ENCODE data around the gene IL17D.

IL17D gene

GRCh38 chr13:20689291-20689690, 14.2 kb upstream of the IL17D start:
- no peak for TF ChIP-seq CTCF (IDR thresholded peaks at IDR 0.05; ENCODE audit: low read depth, low read length)
- TF ChIP-seq EZH2phosphoT487 (IDR thresholded peaks at IDR 0.05; ENCODE audit: low read depth): no peak

GRCh38 chr13:20691616-20692015, 11.9 kb upstream of the IL17D start:
- Histone ChIP-seq H3K4me2 (ENCODE audit: low read length) (no peak overlapping the region), H3K27me3 (ENCODE audit: low read depth, low read length) (no peaks in the 10 kb centered on the region), H3K27ac (ENCODE audit: low read length) (no peak overlapping the region), H3K79me2 (ENCODE audit: low read length) (no peaks in the 10 kb centered on the region), H3K36me3 (replicated peaks; ENCODE audit: low read depth, low read length) (no peaks in the 10 kb centered on the region), H3K9me3 (ENCODE audit: insufficient read depth, low read length) (no peaks in the 10 kb centered on the region), H3K9ac (ENCODE audit: low read length) (no peak overlapping the region), H3K4me3 (ENCODE audit: low read length) (no peak overlapping the region), H2AFZ (ENCODE audit: low read depth, low read length) (no peak overlapping the region), H3K4me1 (ENCODE audit: low read length) (no peaks in the 10 kb centered on the region), H4K20me1 (ENCODE audit: insufficient read depth, low read length) (no peaks in the 10 kb centered on the region)
- TF ChIP-seq EZH2phosphoT487 (IDR thresholded peaks at IDR 0.05; ENCODE audit: low read depth) (no peak), CTCF (IDR thresholded peaks at IDR 0.05; ENCODE audit: low read depth, low read length) (no peak)

More at GRCh38 chr13:20689291-20689690, 14.2 kb upstream of the IL17D start:
- H2AFZ ChIP-seq (ENCODE audit: low read depth, low read length): no peak overlapping the region
- no peak overlapping the region for H3K4me2 ChIP-seq (ENCODE audit: low read length)
- no peak overlapping the region for H3K4me3 ChIP-seq (ENCODE audit: low read length)
- no peaks in the 10 kb centered on the region for H3K27me3 ChIP-seq (ENCODE audit: low read depth, low read length)
- no peaks in the 10 kb centered on the region for H3K4me1 ChIP-seq (ENCODE audit: low read length)
- no peaks in the 10 kb centered on the region for H3K9me3 ChIP-seq (ENCODE audit: insufficient read depth, low read length)
- H3K27ac ChIP-seq (ENCODE audit: low read length): no peak overlapping the region
- no peak overlapping the region for H3K9ac ChIP-seq (ENCODE audit: low read length)
- H4K20me1 ChIP-seq (ENCODE audit: insufficient read depth, low read length): no peaks in the 10 kb centered on the region
- no peaks in the 10 kb centered on the region for H3K79me2 ChIP-seq (ENCODE audit: low read length)
- no peaks in the 10 kb centered on the region for H3K36me3 ChIP-seq (replicated peaks; ENCODE audit: low read depth, low read length)

GRCh38 chr13:20696073-20696472, 7.4 kb upstream of the IL17D start:
- H3K27me3 ChIP-seq (ENCODE audit: low read depth, low read length): no peaks in the 10 kb centered on the region
- no peak overlapping the region for H3K4me3 ChIP-seq (ENCODE audit: low read length)
- H3K36me3 ChIP-seq (replicated peaks; ENCODE audit: low read depth, low read length): no peaks in the 10 kb centered on the region
- H4K20me1 ChIP-seq (ENCODE audit: insufficient read depth, low read length): no peaks in the 10 kb centered on the region
- H3K27ac ChIP-seq (ENCODE audit: low read length): no peak overlapping the region
- H3K4me1 ChIP-seq (ENCODE audit: low read length): no peaks in the 10 kb centered on the region
- H3K4me2 ChIP-seq (ENCODE audit: low read length): no peak overlapping the region
- H3K9ac ChIP-seq (ENCODE audit: low read length): no peak overlapping the region
- no peak overlapping the region for H2AFZ ChIP-seq (ENCODE audit: low read depth, low read length)
- no peaks in the 10 kb centered on the region for H3K9me3 ChIP-seq (ENCODE audit: insufficient read depth, low read length)
- TF ChIP-seq EZH2phosphoT487 (IDR thresholded peaks at IDR 0.05; ENCODE audit: low read depth): no peak
- no peak for TF ChIP-seq CTCF (IDR thresholded peaks at IDR 0.05; ENCODE audit: low read depth, low read length)
- no peaks in the 10 kb centered on the region for H3K79me2 ChIP-seq (ENCODE audit: low read length)

- Histone ChIP-seq H3K36me3 (replicated peaks; ENCODE audit: low read depth, low read length) (no peaks in the 10 kb centered on the region), H2AFZ (ENCODE audit: low read depth, low read length) (no peak overlapping the region), H3K9me3 (ENCODE audit: insufficient read depth, low read length) (no peaks in the 10 kb centered on the region), H4K20me1 (ENCODE audit: insufficient read depth, low read length) (no peaks in the 10 kb centered on the region), H3K4me2 (ENCODE audit: low read length) (no peak overlapping the region), H3K4me3 (ENCODE audit: low read length) (no peak overlapping the region), H3K27ac (ENCODE audit: low read length) (no peak overlapping the region), H3K4me1 (ENCODE audit: low read length) (peaks cover 13% of the 10 kb centered on the region), H3K79me2 (ENCODE audit: low read length) (no peaks in the 10 kb centered on the region), H3K9ac (ENCODE audit: low read length) (no peak overlapping the region), H3K27me3 (ENCODE audit: low read depth, low read length) (no peaks in the 10 kb centered on the region)
- TF ChIP-seq CTCF (IDR thresholded peaks at IDR 0.05; ENCODE audit: low read depth, low read length) (no peak), EZH2phosphoT487 (IDR thresholded peaks at IDR 0.05; ENCODE audit: low read depth) (no peak)
Observed at GRCh38 chr13:20699715-20700114, 3.8 kb upstream of the IL17D start.

Data from OCI-LY3 (cell line).